ENCODE measurements around the gene SUFU.

The SUFU gene

GRCh38 chr10:102648269-102648888, 144.6 kb downstream of the SUFU start:
- Histone ChIP-seq H3K27ac (ENCODE audit: low read length) (no peak overlapping the region), H3K27me3 (ENCODE audit: low read depth, low read length) (no peaks in the 10 kb centered on the region), H3K79me2 (ENCODE audit: low read length) (peaks cover 89% of the 10 kb centered on the region), H3K9ac (ENCODE audit: low read length) (no peak overlapping the region), H3K36me3 (replicated peaks; ENCODE audit: low read depth, low read length) (peaks cover 5% of the 10 kb centered on the region), H4K20me1 (ENCODE audit: insufficient read depth, low read length) (peaks cover 42% of the 10 kb centered on the region), H3K9me3 (ENCODE audit: insufficient read depth, low read length) (no peaks in the 10 kb centered on the region), H2AFZ (ENCODE audit: low read depth, low read length) (no peak overlapping the region), H3K4me2 (ENCODE audit: low read length) (peak overlapping the region; percentile 39), H3K4me1 (ENCODE audit: low read length) (peaks cover 67% of the 10 kb centered on the region), H3K4me3 (ENCODE audit: low read length) (no peak overlapping the region)
- no peak for TF ChIP-seq EZH2phosphoT487 (IDR thresholded peaks at IDR 0.05; ENCODE audit: low read depth)
- no peak for TF ChIP-seq CTCF (IDR thresholded peaks at IDR 0.05; ENCODE audit: low read depth, low read length)

- peaks cover 9% of the 10 kb centered on the region for H3K36me3 ChIP-seq (replicated peaks; ENCODE audit: low read depth, low read length)
- H3K4me1 ChIP-seq (ENCODE audit: low read length) = peaks cover 69% of the 10 kb centered on the region
- H3K27ac ChIP-seq (ENCODE audit: low read length) = no peak overlapping the region
- peaks cover 85% of the 10 kb centered on the region for H3K79me2 ChIP-seq (ENCODE audit: low read length)
- no peak overlapping the region for H2AFZ ChIP-seq (ENCODE audit: low read depth, low read length)
- H3K4me3 ChIP-seq (ENCODE audit: low read length) = no peak overlapping the region
- H3K4me2 ChIP-seq (ENCODE audit: low read length) = peak overlapping the region; percentile 39
- no peaks in the 10 kb centered on the region for H3K27me3 ChIP-seq (ENCODE audit: low read depth, low read length)
- H3K9me3 ChIP-seq (ENCODE audit: insufficient read depth, low read length) = no peaks in the 10 kb centered on the region
- H3K9ac ChIP-seq (ENCODE audit: low read length) = no peak overlapping the region
- H4K20me1 ChIP-seq (ENCODE audit: insufficient read depth, low read length) = peaks cover 48% of the 10 kb centered on the region
- no peak for TF ChIP-seq CTCF (IDR thresholded peaks at IDR 0.05; ENCODE audit: low read depth, low read length)
- no peak for TF ChIP-seq EZH2phosphoT487 (IDR thresholded peaks at IDR 0.05; ENCODE audit: low read depth)
Observed at GRCh38 chr10:102648889-102649796, 145.4 kb downstream of the SUFU start.

DNA sequence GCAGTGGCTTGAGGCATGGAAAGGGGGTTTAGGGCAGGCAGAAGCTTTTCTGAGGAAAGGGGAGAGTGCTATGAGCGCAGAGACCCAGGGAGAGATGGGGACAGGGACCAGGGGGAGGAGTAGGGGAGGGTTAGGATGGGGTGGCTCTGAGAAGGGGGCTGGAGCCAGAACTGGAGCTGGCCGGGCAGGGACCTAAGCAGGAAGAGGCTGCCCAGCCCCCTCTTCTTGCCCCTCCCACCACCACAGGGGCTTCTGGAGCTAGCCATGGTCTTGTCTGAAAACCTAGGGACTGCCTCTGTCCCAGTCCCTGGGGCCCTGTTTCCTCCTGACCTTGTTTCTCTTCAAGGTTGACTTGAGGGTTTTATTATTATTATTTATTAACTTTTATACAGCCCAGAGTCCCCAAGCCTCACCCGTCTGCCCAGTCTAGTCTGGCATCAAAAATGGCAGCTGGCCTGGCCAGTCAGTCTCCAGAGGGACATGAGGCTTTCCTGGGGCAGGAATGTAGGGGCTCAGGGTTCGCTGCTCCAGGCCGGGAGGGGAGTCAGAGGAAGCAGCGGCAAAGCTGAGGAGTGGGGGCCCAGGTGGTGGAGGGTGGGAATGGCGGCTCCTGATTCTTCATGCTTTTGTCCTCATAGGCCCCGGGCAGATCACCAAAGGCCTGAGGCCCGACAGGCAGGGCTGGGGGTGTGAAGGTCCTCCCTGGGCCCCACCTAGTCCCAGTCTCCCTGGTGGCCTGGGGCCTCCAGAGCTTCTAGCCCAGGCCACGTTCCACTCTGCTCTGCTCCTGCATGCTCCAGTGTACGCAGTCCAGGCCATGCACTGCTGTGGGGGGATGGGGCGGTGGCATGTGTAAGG, 146.3 kb downstream of the SUFU start:
- Histone ChIP-seq H3K4me2 (ENCODE audit: low read length) (peak overlapping the region; percentile 86), H2AFZ (ENCODE audit: low read depth, low read length) (no peak overlapping the region), H3K27ac (ENCODE audit: low read length) (0 out of 2 replicates have a peak overlapping the region, but pooled peaks have one; percentile 96), H3K27me3 (ENCODE audit: low read depth, low read length) (no peaks in the 10 kb centered on the region), H3K9ac (ENCODE audit: low read length) (peak overlapping the region; percentile 30; the same call in 1 of the 2 replicates), H3K79me2 (ENCODE audit: low read length) (peaks cover 76% of the 10 kb centered on the region), H3K4me1 (ENCODE audit: low read length) (peaks cover 64% of the 10 kb centered on the region), H3K9me3 (ENCODE audit: insufficient read depth, low read length) (no peaks in the 10 kb centered on the region), H3K36me3 (replicated peaks; ENCODE audit: low read depth, low read length) (peaks cover 9% of the 10 kb centered on the region), H3K4me3 (ENCODE audit: low read length) (peak overlapping the region; percentile 43; the same call in 1 of the 2 replicates), H4K20me1 (ENCODE audit: insufficient read depth, low read length) (peaks cover 48% of the 10 kb centered on the region)
- TF ChIP-seq EZH2phosphoT487 (IDR thresholded peaks at IDR 0.05; ENCODE audit: low read depth) = no peak
- TF ChIP-seq CTCF (IDR thresholded peaks at IDR 0.05; ENCODE audit: low read depth, low read length) = no peak
